HG02938 (cell line): ENCODE results near the gene PI16.
A peak's percentile ranks its signal among the peaks of the same experiment; 100 is the strongest.

Experiments
- ATAC-seq: cut with Tn5 transposase; IDR thresholded peaks from one replicate; pipeline ENCODE4 v1.9.1; 2021; ENCODE audit warnings: mild to moderate bottlenecking, moderate library complexity; ENCODE audit not compliant: unreplicated experiment

PI16 gene

DNA sequence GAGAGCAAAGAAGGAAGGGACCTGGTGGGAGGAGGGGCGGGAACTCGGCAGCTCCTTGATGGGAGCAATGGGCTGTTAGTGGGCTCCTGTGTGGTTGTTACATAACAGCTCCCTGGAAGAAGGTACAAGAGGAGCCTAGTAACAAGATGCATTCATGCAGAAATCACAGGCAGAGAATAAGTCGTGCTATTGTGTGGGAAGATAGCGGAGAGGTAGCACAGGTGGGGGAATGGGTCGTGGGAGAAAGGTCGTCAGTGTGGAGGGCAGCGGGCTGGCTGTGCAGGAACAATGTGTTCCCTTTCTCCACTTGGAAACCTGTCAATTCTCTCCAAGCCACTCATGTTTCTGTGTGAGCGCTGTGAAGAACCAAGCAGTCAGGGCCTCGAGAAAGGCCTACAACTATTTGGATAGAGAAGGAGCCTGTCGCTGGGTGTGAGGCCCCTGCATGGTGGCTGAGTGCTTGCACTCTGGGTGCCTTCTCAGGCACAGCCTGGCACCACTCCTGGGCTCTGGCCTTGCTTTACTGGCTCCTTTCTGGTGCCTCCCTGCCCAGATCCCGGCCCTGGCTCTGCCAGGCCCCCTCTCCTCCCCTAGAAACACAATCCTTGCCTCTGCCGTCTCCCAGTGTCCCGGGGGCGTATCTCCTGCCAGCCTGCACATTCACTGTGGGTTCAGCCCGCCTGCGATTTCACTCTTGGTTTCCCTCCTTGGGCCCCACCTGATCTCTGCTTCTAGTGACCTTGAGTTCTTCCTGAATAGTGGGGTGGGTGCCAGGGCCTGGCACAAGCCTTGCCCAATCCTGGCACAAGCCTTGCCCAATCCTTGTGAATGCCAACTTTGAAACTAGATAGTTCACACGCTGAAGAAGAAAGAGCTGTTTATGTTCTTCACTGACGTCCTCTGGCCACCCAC lies 43.5 kb downstream of the PI16 start:
- ATAC-seq = no peak

DNA sequence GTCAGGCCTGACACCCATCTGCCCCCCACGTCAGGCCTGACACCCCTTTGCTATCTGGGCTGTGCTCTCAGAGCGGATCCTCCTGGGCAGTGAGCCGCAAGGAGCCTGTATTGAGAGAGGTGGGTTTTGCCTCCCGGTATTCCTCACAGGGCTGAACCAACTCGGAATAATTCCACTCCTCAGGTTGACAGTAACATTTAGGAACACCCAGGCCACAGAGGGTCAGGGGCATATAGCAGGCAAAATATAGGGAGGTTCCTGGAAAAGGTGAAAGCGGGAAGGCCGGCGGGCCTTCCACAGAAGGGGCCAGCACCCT lies 44.1 kb downstream of the PI16 start:
- ATAC-seq = no peak

DNA sequence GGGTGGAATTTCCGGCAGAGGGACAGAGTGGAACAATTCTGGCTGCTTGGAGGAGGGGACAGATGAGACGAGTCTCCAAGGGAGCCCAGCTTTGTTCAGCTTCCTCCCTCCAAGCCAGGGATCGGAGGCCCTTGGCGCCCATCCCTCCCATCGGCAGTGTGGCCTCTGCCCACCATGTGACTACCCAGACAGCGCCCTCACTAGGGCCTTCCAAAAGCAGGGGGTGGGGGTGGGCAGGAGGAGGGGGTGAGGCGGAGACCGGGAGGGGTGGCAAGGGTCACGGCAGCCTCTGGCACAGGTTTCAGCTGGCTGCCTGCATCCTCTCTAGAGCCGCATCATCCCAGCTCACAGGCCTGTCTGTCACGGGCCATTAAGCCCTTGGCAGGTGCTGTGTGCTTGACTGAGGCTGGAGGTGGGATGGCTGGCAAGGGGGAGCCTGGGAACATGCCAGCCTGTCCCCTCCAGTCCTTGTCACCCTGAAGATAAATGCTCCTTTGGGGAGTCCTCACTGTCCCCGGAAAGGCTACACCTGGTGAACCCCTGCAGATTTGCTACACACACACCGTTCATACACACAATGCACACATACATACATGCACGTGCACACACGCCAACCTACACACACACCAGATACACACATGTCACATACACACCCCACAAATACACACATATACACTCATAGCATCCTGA lies 44.7 kb downstream of the PI16 start:
- ATAC-seq = no peak

DNA sequence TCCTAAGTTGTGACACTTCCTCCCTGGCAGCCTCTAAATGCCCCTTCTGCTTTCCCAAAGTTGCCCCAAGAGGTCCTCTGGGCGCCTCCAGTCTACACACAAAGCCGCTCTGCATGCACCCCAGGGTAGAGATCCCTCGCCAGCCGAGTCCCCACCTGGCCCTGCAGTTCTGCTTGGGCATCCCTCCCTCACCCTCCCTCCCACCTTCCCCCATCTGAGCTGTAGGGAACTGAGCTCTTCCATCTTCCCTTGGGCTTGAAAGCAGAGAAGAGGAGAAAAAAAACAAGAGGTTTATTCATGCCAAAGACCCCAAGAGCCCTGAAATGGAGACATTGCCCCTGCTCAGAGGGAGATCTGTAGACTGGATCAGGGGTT lies 45.2 kb downstream of the PI16 start:
- no peak for ATAC-seq

DNA sequence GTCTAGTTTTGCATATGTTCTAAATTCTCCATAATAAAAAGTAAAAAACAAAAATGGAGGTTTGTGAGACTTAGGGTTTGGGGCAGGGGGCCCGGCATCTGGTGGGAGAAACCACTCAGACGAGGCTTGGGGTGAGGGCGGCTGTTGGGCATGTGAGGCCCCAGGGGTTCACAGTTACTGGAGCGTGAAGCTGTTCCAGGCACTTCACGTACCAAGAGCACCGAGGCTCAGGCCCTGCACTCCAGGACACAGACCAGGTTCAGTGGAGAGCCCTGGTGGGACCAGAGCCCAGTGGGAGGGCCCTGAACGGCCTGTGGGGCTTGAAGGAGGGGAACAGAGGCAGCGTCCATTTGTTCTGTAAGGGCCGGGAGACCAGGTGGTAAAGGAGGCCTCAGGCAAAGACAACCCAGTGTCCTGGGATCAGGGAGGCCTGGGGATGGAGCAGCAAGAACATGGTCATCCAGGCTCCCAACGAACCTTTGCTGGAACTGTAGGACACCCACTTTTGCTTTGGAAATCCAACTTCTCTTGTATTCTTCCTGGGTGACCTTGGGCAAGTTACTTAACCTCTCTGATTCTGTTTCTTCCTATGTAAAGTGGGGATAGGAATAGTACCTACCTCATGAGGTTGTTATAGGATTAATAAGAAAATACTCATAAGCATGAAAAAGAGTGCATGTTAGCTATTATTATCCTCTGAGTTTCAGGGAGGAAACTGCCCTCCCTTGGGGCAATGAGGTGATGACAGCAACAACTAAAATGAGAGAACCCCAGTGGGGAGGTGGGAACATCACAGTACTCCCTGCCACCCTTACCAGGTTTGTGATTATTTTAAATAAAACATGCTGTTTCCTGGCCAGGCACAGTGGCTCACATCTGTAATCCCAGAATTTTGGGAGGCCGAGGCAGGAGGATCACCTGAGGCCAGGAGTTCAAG lies 49.8 kb downstream of the PI16 start:
- no peak for ATAC-seq

DNA sequence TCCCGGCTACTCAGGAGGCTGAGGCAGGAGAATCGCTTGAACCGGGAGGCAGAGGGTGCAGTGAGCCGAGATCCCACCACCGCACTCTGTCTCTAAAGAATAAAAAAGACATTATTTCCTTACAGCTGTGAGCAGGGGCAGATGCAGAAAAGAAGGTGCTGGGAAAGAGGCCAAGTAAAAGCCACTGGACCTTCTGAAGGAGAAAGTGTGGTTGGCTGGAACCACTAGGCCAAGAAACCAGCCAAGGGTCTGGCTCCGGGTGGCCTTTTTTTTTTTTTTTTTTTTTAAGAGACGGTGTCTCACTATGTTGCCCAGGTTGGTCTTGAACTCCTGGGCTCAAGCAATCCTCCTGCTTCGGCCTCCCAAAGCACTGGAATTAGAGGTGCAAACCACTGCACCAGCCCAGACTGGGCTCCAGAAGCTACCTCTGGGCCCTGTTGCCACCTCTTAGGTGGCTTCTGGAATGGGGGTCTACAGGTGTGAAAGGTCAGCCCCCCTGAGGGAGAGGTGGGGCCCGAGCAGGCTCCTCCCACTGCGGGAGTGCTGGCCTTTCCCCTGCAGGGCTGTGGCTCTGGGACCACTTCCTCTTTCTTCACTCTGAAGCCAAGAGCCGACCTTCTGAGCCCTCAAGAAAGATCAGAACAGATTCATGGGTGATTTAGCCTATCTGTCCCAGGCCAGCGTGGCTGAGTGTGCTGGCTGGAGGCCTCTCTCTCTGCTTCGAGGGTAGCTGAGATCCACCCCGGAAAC lies 50.7 kb downstream of the PI16 start, which contains the start of gene FGD2:
FGD2 (plus strand) TSS at position 595 of the 750 bp plus-strand sequence. CDS start 163 bp downstream, outside the sequence.
- peak; percentile 68 for ATAC-seq

DNA sequence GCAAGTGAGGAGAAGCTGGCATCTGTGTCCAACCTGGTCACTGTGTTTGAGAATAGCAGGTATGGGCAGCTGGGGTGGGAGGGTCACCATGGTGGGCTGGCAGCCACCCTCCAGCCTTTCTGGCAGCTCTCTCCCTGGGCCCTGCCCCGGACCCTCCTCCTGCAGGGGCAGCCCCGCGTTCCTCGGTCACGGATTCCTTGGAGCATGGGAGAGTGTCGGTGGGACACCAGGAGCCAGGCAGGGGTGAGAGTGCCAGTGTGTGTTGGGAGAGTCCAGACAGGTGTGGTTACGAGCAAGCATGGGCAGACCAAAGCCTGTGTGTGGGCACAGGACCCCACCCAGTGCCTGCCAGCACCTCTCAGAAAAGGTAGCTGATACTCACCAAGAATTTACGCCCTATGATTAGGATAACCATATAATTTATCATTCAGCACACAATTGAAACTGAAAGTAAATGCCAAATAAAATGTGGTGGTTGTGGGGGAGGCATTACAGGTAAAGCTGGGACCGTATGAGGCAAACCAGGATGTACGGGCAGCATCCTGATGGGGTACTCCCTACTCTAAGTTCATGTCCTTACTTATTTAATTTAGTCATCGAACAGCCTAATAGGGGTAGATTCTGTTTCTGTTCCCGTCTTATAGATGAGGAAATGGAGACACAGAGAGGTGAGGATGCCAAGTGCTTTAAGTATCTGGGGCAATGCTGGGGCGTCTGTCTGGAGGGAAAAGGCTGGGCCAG lies 51.5 kb downstream of the PI16 start:
- ATAC-seq = no peak

DNA sequence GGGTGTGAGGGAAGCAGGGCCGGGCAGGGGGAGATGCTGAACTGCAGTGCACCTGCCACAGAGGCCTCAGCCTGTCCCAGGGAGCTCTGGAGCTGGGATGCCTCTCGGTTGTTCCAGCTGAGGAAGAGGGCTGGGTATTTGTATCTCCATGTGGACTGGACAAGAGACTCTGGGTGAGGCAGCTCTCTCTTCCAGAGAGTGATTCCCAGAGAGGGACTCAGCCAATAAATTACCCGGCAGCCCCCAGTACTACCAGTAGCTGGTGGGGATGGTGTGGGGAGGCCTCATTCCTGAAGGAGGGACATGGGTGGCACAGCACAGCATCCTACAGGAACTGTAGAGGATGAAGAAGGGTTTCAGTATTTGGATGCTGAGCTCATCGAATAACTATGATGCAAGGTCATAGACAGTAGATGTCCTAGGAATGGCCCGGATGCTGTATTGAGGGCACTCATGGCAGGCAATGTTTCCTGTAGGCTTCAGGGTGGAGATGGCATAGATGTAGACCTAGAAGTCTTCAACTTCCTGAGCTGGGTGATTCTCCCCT lies 52.3 kb downstream of the PI16 start:
- no peak for ATAC-seq

DNA sequence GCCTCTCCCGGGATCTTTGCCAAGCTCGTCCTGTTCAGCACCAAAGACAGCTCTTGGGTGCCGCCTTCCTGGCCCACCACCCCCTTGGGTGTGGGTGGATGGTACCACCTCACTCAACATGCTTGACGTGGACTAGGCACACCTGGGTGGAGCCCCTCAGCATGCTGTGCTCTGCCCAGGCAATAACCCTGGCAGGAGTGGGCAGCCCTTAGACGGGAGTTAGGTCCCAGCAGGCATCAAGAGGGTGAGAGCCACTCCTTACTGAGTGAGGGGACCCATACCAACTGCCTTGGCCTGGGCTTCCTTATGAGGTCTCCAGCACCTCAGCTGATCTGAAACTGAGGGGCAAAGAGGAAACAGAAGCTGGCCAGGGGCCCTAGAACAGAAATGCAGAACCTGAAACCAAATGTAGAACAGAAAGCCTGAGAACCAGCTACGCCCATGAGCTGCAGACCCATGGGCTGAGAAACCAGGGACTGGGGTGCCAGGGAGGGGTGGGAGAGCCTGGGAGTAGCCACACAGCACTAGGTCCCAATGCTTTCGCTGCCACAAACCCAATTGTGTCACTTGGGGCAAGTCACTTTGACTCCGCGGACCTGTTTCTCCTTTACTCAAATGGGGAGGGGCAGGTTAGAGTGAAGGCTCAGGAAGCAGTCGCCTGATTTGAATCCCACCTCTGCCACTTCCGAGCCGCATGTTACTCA lies 53.0 kb downstream of the PI16 start:
- ATAC-seq = no peak

DNA sequence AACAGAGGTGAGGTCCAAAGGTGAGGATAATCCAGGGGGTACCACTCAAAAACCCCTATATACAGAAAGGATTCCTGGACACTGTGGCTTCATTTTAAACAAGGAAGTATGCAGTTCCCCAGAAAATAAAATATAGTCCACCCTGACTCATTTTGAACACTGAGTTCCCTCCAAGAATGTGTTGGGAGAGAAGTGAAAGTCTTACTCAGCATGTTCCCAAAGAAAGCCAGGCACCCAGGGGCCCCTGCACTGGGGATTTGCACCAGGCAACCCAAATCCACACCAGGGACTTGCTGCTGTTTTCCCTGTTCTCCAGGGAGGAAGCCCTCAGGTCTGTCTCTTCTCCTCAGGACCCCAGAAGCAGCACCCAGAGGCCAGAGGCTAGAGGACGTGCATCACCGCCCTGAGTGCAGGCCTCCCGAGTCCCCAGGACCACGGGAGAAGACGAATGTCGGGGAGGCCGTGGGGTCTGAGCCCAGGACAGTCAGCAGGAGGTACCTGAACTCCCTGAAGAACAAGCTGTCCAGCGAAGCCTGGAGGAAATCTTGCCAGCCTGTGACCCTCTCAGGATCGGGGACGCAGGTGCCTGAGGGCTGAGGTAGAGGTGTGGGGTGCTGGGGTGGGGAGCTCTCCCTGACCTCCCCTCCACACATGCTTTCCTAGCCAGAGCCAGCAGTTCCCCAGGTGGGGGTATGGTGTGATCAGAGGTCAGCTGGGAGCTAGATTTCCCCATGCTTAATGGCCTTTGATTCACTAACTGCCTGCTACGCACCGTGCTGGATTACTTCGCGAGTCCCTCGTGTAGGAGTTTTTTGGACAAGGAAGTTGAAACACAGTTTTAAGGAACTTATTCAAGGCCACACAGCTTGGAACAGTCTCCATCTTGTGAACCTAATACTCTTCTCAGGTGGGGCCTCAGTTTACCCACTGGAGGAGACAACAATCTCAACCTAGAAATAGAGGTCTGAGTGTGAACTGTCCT lies 54.2 kb downstream of the PI16 start:
- no peak for ATAC-seq

DNA sequence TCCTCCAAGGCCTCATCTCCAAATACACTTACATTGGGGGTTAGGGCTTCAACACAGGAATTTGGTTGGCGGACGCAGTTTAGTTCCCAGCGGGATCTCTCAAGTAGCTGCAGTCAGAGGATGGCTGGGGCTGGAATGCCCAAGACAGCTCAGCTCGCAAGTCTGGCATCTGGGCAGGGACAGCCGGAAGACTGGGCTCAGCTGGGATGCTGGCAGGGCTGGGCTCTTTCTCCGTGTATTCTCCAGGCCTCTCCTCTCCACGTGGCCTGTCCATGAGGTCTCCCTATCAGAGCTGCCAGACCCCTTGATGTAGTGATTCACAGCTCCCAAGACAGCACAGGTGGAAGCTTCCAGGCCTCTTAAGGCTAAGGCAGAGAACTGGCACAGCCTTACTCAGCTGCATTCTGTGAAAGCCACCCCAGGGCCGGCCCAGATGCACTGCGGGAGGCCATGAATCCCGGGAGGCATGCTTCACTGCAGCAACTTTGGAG lies 55.9 kb downstream of the PI16 start:
- ATAC-seq = no peak

DNA sequence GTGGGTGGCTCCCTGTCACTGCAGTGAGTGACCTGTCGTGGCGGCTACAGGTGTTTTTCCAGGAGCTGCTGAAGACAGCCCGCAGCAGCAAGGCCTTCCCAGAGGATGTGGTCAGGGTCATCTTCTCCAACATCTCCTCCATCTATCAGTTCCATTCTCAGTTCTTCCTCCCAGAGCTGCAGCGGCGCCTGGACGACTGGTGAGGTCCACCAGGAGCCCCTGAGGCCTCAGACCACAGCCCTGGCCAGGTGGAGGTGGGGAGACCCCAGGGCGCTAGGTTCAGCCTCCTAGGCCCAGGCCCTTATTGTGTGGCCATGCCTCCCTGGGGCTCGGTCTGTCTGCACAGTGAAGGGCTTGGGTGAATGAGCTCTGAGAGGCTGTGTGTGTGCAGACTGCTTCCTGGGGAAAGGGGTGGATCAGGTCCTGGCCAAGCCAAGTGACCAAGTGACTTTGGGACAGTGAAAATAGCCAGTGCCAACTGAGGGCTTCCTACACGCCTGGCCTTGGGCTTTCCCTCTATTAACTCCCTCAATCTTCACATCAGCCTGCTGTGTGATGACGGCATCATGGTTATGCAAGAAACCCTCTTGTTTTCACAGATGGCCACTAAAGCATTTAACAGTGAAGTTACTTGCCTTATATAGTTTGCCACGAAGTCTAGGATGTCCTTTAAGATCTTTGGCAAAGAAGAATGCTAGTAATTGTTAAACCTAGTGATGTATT lies 57.3 kb downstream of the PI16 start:
- ATAC-seq = no peak

DNA sequence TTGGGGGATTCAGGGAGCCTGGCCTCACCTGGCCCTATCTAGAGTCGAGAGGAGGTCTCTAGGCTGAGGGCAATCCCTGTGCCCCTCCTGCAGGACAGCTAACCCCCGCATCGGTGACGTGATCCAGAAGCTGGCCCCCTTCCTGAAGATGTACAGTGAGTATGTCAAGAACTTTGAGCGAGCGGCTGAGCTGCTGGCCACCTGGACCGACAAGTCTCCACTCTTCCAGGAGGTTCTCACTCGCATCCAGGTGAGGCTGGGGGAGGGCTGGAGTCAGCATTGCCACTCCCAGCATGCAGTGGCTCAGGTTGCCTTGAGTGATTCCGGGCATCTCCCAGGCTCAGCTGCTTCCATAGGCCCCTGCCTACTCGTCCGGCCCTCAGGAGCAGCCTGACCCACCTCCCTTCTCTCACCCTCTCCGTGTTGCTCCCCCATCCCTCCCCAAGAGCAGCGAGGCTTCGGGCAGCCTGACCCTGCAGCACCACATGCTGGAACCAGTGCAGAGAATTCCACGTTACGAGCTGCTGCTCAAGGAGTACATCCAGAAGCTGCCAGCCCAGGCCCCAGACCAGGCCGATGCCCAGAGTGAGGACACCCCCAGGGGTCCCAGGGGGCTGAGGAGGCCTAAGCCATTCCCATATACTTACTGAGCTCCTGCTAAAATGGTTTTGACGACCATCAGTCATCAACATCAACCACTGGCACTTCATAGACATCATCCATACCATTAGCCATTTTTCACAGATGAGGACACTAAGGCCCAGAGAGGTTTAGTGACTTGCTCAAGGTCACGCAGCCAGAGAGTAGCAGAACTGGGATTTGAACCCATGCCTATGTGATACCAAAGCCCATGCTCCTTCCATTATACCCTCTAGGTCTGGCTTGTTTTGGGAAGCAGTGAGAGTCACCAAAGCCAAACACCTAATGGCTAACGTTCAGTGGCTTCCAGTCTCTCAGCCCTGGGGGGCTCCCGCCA lies 59.3 kb downstream of the PI16 start:
- ATAC-seq = no peak
